ENCODE results near the gene PTPN6. TPM values are rescaled to one million over a fixed set of nuclear protein-coding genes. Genes with fewer than 3 reads are reported as not detected.

Gene PTPN6
- total and polyA plus RNA-seq, 2 of the 13 experiments (the other 11 are each of a cell fraction or from before 2014, with no cell fraction given) = 10.5 to 10.6 TPM

- TF ChIP-seq ZNF577 (CRISPR knock-in tag; IDR thresholded peaks at IDR 0.05; ENCODE audit: borderline replicate concordance, low read depth) = no peak
- TF ChIP-seq RBM39 (IDR thresholded peaks at IDR 0.05; ENCODE audit: low read depth, low read length, poor library complexity, severe bottlenecking) = peak; percentile 51
- TF ChIP-seq ZSCAN30 (CRISPR knock-in tag; IDR thresholded peaks at IDR 0.05) = no peak
- peak; percentile 93 for TF ChIP-seq TFDP2 (CRISPR knock-in tag; IDR thresholded peaks at IDR 0.05)
- no peak for TF ChIP-seq CAMTA2 (CRISPR knock-in tag; IDR thresholded peaks at IDR 0.05; ENCODE audit: borderline replicate concordance)
- peak; percentile 65 for TF ChIP-seq ZNF574 (CRISPR knock-in tag; IDR thresholded peaks at IDR 0.05)
- peak; percentile 82; the same call in 1 of the 2 replicates for TF ChIP-seq HNF1B (CRISPR knock-in tag; IDR thresholded peaks at IDR 0.05)
- peak; percentile 42; the same call in 1 of the 2 replicates for TF ChIP-seq TFAP4 (IDR thresholded peaks at IDR 0.05; ENCODE audit: borderline replicate concordance, low read depth)
- no peak; the same call in none of the 2 replicates for TF ChIP-seq ZSCAN29 (CRISPR knock-in tag; conservative IDR thresholded peaks at IDR 0.05)
- no peak; the same call in 1 of the 2 replicates for TF ChIP-seq MTA1 (CRISPR knock-in tag; IDR thresholded peaks at IDR 0.05; ENCODE audit: borderline replicate concordance)
- TF ChIP-seq HDAC2 (CRISPR knock-in tag; IDR thresholded peaks at IDR 0.05) = peak; percentile 31
- peak; percentile 58 for TF ChIP-seq ERF (CRISPR knock-in tag; IDR thresholded peaks at IDR 0.05)
- TF ChIP-seq PLSCR1 (CRISPR knock-in tag; IDR thresholded peaks at IDR 0.05; ENCODE audit: borderline replicate concordance) = no peak
- no peak; the same call in 1 of the 2 replicates for TF ChIP-seq THAP11 (CRISPR knock-in tag; IDR thresholded peaks at IDR 0.05)
- TF ChIP-seq ZNF780A (CRISPR knock-in tag; IDR thresholded peaks at IDR 0.05) = no peak; the same call in 1 of the 2 replicates
- TF ChIP-seq POGK (CRISPR knock-in tag; conservative IDR thresholded peaks at IDR 0.05) = no peak
- no peak for TF ChIP-seq ZNF616 (CRISPR knock-in tag; IDR thresholded peaks at IDR 0.05; ENCODE audit: low read depth)
Observed at GRCh38 chr12:6944381-6945186, 6.6 kb upstream of the PTPN6 start (continued).
